ENCODE measurements around the gene CD44. TPM values are rescaled to one million over a fixed set of nuclear protein-coding genes. Genes with fewer than 3 reads are reported as not detected.

CD44 gene
- total RNA-seq, 4 donors from 2014 or later = 164 to 302 (median 189) TPM

DNA sequence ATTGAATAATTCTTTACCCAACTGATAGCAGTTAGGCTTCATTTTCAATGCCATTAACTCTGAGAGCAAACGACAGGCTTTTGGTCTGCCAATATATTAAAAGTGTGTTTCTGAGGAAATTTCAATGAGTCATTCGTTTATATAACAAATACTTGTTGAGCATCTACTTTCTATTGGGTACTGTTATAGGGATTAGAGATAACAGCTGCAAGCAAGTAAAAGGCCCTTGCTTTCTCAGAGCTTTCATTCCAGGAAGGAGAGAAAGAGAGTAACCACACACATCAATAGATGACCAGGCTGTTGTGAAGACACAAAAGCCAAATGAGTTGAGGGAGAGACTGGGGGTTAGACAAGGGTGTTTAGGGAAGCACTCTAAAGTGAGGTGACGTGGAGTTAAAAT is 35.7 kb downstream of the CD44 start:
- Histone ChIP-seq H3K27ac (peak overlapping the region in 2 of 3 donors; percentile 63 to 70), H3K27me3 (no peaks in the 10 kb centered on the region), H3K4me3 (replicated peaks in 1 of 3) (no peak overlapping the region), H3K9me3 (no peaks in the 10 kb centered on the region), H3K36me3 (no peaks in the 10 kb centered on the region), H3K4me1 (peaks cover 57 to 72% of the 10 kb centered on the region in 2 donors)
- DNase-seq = no peak
- intact Hi-C loops (cut with DNase I) = no loop called here
- WGBS, 2 donors = 53 to 57% methylated on average over 3 of the region's 3 CpGs
- TF ChIP-seq CTCF (IDR thresholded peaks at IDR 0.05) = no peak

- peak overlapping the region; percentile 20 to 39 (median 37) for H3K27ac ChIP-seq
- no peaks in the 10 kb centered on the region for H3K9me3 ChIP-seq
- H3K36me3 ChIP-seq = peaks cover 0 to 3% of the 10 kb centered on the region in 2 donors
- intact Hi-C loops (cut with DNase I) = no loop called here
- no peak overlapping the region for H3K4me3 ChIP-seq (replicated peaks in 1 of 3)
- H3K27me3 ChIP-seq = no peaks in the 10 kb centered on the region
- TF ChIP-seq POLR2A (IDR thresholded peaks at IDR 0.05) = no peak
- no peak for TF ChIP-seq CTCF (IDR thresholded peaks at IDR 0.05)
- peak; percentile 13 to 28 for DNase-seq
- peaks cover 53 to 70% of the 10 kb centered on the region in 2 donors for H3K4me1 ChIP-seq
- 34 to 41% methylated on average over 5 of the region's 5 CpGs for WGBS, 2 donors
These were observed 38.4 kb downstream of the CD44 start for GRCh38 chr11:35177370-35177769.

GRCh38 chr11:35178067-35178805 is 39.3 kb downstream of the CD44 start:
- H3K9me3 ChIP-seq = no peaks in the 10 kb centered on the region
- no peak for DNase-seq
- H3K4me1 ChIP-seq = peaks cover 48 to 64% of the 10 kb centered on the region in 2 donors
- H3K27ac ChIP-seq = peak overlapping the region; percentile 19 to 37 (median 19)
- 90 to 91% methylated on average over 3 of the region's 3 CpGs for WGBS, 2 donors
- no peaks in the 10 kb centered on the region for H3K27me3 ChIP-seq
- no peak for TF ChIP-seq CTCF (IDR thresholded peaks at IDR 0.05)
- no peak for TF ChIP-seq POLR2A (IDR thresholded peaks at IDR 0.05)
- no peak overlapping the region for H3K4me3 ChIP-seq (replicated peaks in 1 of 3)
- intact Hi-C loops (cut with DNase I) = no loop called here
- H3K36me3 ChIP-seq = peaks cover 0 to 6% of the 10 kb centered on the region in 2 donors

DNA sequence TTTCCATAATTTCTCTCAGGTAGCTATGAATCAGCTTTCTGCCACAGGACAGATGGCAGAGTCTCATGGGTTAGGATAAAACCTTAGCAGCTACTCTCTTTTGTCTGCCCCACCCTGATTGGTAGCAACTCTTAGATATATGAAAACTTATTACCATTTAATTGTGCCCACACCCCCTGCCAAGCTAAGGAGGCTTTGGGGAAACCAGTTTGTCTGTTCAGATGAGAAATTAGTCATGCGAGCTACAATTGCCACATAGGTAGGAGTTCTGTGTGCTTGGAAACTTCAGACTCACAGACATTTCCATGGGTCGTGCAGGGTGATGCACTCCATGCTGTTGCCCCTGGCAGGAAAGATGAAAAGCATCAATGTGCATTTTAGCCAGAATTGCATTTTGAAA is 39.9 kb downstream of the CD44 start:
- H3K9me3 ChIP-seq = no peaks in the 10 kb centered on the region
- DNase-seq = peak in 1 of 2 donors; percentile 12
- H3K36me3 ChIP-seq = peaks cover 0 to 6% of the 10 kb centered on the region in 2 donors
- peaks cover 42 to 57% of the 10 kb centered on the region in 2 donors for H3K4me1 ChIP-seq
- TF ChIP-seq CTCF (IDR thresholded peaks at IDR 0.05) (no peak), POLR2A (IDR thresholded peaks at IDR 0.05) (no peak)
- H3K4me3 ChIP-seq (replicated peaks in 1 of 3) = no peak overlapping the region
- no peaks in the 10 kb centered on the region for H3K27me3 ChIP-seq
- 52 to 56% methylated on average over 2 of the region's 2 CpGs for WGBS, 2 donors
- intact Hi-C loops (cut with DNase I) = no loop called here
- peak overlapping the region in 1 of 3 donors; percentile 19 for H3K27ac ChIP-seq

DNA sequence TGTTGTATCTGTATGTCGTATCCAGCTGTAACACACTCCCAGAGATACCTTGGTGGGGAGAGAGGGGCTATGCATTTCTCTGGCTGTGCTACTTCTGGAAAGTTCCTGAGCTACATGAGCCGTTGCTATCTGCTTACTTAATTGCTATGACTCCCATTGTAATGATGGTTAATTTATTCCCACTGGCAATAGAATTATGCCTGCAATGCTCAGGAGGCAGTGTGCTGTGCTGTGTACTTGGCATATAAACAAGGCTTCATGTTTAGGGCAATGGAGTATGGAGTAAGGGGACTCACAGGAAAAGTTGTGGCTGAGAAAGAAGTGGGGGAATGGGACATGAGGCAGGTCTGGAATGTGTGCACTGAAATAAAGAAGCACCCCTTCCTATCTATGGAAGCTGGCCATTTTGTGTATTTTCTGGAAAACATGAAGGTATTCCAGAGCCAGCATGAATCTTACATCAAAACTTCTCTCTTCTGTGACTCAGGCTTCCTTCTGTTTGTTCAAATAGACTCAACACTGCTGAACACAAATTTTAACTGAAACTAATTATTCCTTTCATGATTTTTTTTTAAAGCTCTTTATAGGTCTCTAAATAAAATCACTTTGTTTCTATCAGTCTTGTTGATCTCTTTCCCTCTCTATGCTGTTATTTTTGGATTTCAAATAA is 40.6 kb downstream of the CD44 start:
- Histone ChIP-seq H3K36me3 (peaks cover 0 to 6% of the 10 kb centered on the region in 2 donors), H3K4me1 (peaks cover 34 to 50% of the 10 kb centered on the region in 2 donors), H3K27me3 (no peaks in the 10 kb centered on the region), H3K27ac (no peak overlapping the region), H3K4me3 (replicated peaks in 1 of 3) (no peak overlapping the region), H3K9me3 (no peaks in the 10 kb centered on the region)
- intact Hi-C loops (cut with DNase I) = no loop called here
- 68% methylated on average over 2 of the region's 2 CpGs for WGBS, 2 donors
- no peak for DNase-seq
- TF ChIP-seq POLR2A (IDR thresholded peaks at IDR 0.05) (no peak), CTCF (IDR thresholded peaks at IDR 0.05) (no peak)

Measured in thyroid gland (tissue), 4 donors.